CD14-positive monocyte (primary cell): Measurements from ENCODE around the gene NTM. TPM values are rescaled to one million over a fixed set of nuclear protein-coding genes. Genes with fewer than 3 reads are reported as not detected.

Experiments
- DNase-seq, 3 donors: peaks; one replicate each; pipeline ENCODE4 v3.0.0-alpha.2; 2011 to 2022
- H2AFZ ChIP-seq: 2 replicates; pipeline ENCODE4 v1.6.0; 2012; ENCODE audit warnings: mild to moderate bottlenecking, low read depth, low read length, inconsistent platforms; ENCODE audit not compliant: insufficient read depth, poor library complexity, severe bottlenecking
- H3K27ac ChIP-seq, 2 donors: 1 replicate in 1 of 2; 2 replicates in 1 of 2; pipeline ENCODE4 v1.5.1; 2012 to 2013; ENCODE audit warnings: low read length in 2 of 2, control low read depth in 1 of 2, inconsistent platforms in 1 of 2, low read depth in 1 of 2, mild to moderate bottlenecking in 1 of 2
- H3K27me3 ChIP-seq, 2 donors: one replicate each; pipeline versions ENCODE4 v1.6.0 to v1.6.1; 2011 to 2013; ENCODE audit warnings: low read length in 2 of 2; ENCODE audit not compliant: control insufficient read depth in 2 of 2, insufficient read depth in 2 of 2
- H3K36me3 ChIP-seq, 2 donors: replicated peaks in 1 of 2; 1 replicate in 1 of 2; 2 replicates in 1 of 2; pipeline versions ENCODE4 v1.5.1 to v1.6.1; 2012 to 2013; ENCODE audit warnings: low read length in 2 of 2, control low read depth in 1 of 2, inconsistent platforms in 1 of 2, mild to moderate bottlenecking in 1 of 2; ENCODE audit not compliant: insufficient read depth in 2 of 2, control insufficient read depth in 1 of 2
- H3K4me1 ChIP-seq, 2 donors: 1 replicate in 1 of 2; 2 replicates in 1 of 2; pipeline versions ENCODE4 v1.5.1 to v1.6.1; 2012 to 2013; ENCODE audit warnings: low read length in 2 of 2, control low read depth in 1 of 2, inconsistent platforms in 1 of 2, mild to moderate bottlenecking in 1 of 2, moderate library complexity in 1 of 2; ENCODE audit not compliant: insufficient read depth in 2 of 2, control insufficient read depth in 1 of 2
- H3K4me2 ChIP-seq: replicated peaks from 2 replicates; pipeline ENCODE3; 2012; ENCODE audit warnings: low read length, moderate library complexity, mild to moderate bottlenecking; ENCODE audit not compliant: poor library complexity, severe bottlenecking; ENCODE audit errors: extremely low read depth
- H3K4me3 ChIP-seq, 3 experiments: fragments of 200-600 bp in 1 of 3; sonication (generic) in 1 of 3; replicated peaks in 1 of 3; 1 replicate in 2 of 3; 2 replicates in 1 of 3; pipeline ENCODE4 v1.5.1; 2011 to 2013; ENCODE audit warnings: low read length in 3 of 3, mild to moderate bottlenecking in 3 of 3, control low read depth in 2 of 3, low read depth in 2 of 3, inconsistent platforms in 1 of 3, moderate library complexity in 1 of 3
- H3K79me2 ChIP-seq: 2 replicates; pipeline ENCODE4 v1.6.0; 2012; ENCODE audit warnings: mild to moderate bottlenecking, control low read depth, inconsistent platforms, low read length, moderate library complexity; ENCODE audit not compliant: insufficient read depth
- H3K9ac ChIP-seq: 2 replicates; pipeline ENCODE4 v1.6.0; 2017; ENCODE audit warnings: low read length, mild to moderate bottlenecking; ENCODE audit not compliant: insufficient read depth, poor library complexity, severe bottlenecking
- H3K9me3 ChIP-seq, 2 donors: replicated peaks in 1 of 2; 1 replicate in 1 of 2; 2 replicates in 1 of 2; pipeline versions ENCODE4 v1.5.1 to v1.6.1; 2012 to 2013; ENCODE audit warnings: low read length in 2 of 2, control low read depth in 1 of 2; ENCODE audit not compliant: control insufficient read depth in 1 of 2, insufficient read depth in 1 of 2
- H4K20me1 ChIP-seq: 2 replicates; pipeline ENCODE4 v1.6.0; 2012; ENCODE audit warnings: mild to moderate bottlenecking, low read length, control low read depth, moderate library complexity; ENCODE audit not compliant: insufficient read depth
- H3K27ac Mint-ChIP-seq, 7 donors: one replicate each; pipeline ENCODE4 v1.8.0; 2020; ENCODE audit warnings: mild to moderate bottlenecking in 7 of 7, mixed read lengths in 7 of 7, moderate library complexity in 6 of 7, inconsistent platforms in 2 of 7
- H3K27me3 Mint-ChIP-seq, 3 donors: one replicate each; pipeline ENCODE4 v1.8.0; 2021 to 2022; ENCODE audit warnings: low read depth in 3 of 3, mild to moderate bottlenecking in 3 of 3, mixed read lengths in 3 of 3, moderate library complexity in 3 of 3, inconsistent platforms in 1 of 3
- H3K36me3 Mint-ChIP-seq, 2 donors: one replicate each; pipeline ENCODE4 v1.8.0; 2020; ENCODE audit warnings: mixed read lengths in 2 of 2, inconsistent platforms in 1 of 2, mild to moderate bottlenecking in 1 of 2
- H3K4me1 Mint-ChIP-seq: one replicate; pipeline ENCODE4 v1.8.0; 2020; ENCODE audit warnings: mild to moderate bottlenecking, mixed read lengths
- H3K4me3 Mint-ChIP-seq, 2 donors: one replicate each; pipeline ENCODE4 v1.8.0; 2020; ENCODE audit warnings: mild to moderate bottlenecking in 2 of 2, mixed read lengths in 2 of 2, moderate library complexity in 1 of 2
- H3K9me3 Mint-ChIP-seq, 7 donors: one replicate each; pipeline ENCODE4 v1.8.0; 2020 to 2022; ENCODE audit warnings: mixed read lengths in 7 of 7, mild to moderate bottlenecking in 6 of 7, moderate library complexity in 6 of 7, inconsistent platforms in 2 of 7
- WGBS: methylation state at CpG from one replicate; pipeline ENCODE4 v1.1.5; 2013; ENCODE audit warnings: missing lambda C conversion rate; ENCODE audit not compliant: insufficient coverage; 5-methylcytosine and 5-hydroxymethylcytosine counted together
- intact Hi-C, 2 donors: fragments of 100-400 bp; cut with micrococcal nuclease; formaldehyde crosslinking; loops; one replicate each; pipeline versions ENCODE4 v1.15.0 to v1.15.1; 2023
- polyA plus RNA-seq, 3 donors: library from polyadenylated mRNA; depleted of rRNA in 1 of 3; unstranded in 2 of 3; stranded (reverse) in 1 of 3; fragments of 300-500 nt in 2 of 3; fragments of >200 nt in 1 of 3; fragmentation: Illumina TruSeq in 2 of 3; gene quantifications; 1 replicate in 2 of 3; 2 replicates in 1 of 3; pipeline ENCODE4 v1.2.3, GENCODE V29; 2012 to 2021
- TF ChIP-seq, protein P1 (sequence below): fragments of 200-600 bp; IDR thresholded peaks from one replicate; pipeline ENCODE4 v1.8.0; 2022; ENCODE audit warnings: antibody characterized with exemption, mild to moderate bottlenecking

NTM gene
- polyA plus RNA-seq, 3 donors: not detected

DNA sequence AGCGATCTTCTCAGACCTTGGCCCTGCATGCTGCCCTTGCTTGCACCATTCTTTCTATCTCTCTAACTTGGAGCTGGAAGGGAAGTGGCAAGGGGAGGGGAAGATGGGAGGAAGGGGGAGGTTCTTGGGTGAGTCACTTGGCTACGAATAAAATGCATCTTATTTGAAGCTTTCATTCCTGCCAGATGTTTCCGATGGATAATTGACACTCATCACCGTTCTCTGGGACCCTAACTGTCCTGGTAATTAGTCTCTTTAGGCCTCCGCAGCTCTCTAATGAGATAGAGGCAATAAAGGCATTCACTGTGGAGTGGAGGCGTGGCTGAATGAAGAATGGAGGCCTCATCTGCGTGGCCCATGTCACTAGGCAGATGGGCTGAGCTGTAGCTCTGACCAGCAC is 960.1 kb downstream of the NTM start:
- no peak overlapping the region for H3K4me2 ChIP-seq
- no peaks in the 10 kb centered on the region for H3K36me3 ChIP-seq
- Mint-ChIP-seq H3K9me3 (peaks cover 0 to 26% (median 3%) of the 10 kb centered on the region in 7 donors), H3K27me3 (peaks cover 0 to 4% (median 0%) of the 10 kb centered on the region in 3 donors), H3K27ac (no peak overlapping the region), H3K4me1 (no peaks in the 10 kb centered on the region), H3K36me3 (no peaks in the 10 kb centered on the region), H3K4me3 (no peak overlapping the region)
- intact Hi-C loops: no loop called here
- DNase-seq: no peak
- WGBS: 60% methylated on average over 6 of the region's 7 CpGs
- no peaks in the 10 kb centered on the region for H3K79me2 ChIP-seq
- no peak overlapping the region for H3K9ac ChIP-seq
- TF ChIP-seq, protein P1, sequence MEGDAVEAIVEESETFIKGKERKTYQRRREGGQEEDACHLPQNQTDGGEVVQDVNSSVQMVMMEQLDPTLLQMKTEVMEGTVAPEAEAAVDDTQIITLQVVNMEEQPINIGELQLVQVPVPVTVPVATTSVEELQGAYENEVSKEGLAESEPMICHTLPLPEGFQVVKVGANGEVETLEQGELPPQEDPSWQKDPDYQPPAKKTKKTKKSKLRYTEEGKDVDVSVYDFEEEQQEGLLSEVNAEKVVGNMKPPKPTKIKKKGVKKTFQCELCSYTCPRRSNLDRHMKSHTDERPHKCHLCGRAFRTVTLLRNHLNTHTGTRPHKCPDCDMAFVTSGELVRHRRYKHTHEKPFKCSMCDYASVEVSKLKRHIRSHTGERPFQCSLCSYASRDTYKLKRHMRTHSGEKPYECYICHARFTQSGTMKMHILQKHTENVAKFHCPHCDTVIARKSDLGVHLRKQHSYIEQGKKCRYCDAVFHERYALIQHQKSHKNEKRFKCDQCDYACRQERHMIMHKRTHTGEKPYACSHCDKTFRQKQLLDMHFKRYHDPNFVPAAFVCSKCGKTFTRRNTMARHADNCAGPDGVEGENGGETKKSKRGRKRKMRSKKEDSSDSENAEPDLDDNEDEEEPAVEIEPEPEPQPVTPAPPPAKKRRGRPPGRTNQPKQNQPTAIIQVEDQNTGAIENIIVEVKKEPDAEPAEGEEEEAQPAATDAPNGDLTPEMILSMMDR: no peak
- H3K4me1 ChIP-seq: no peaks in the 10 kb centered on the region
- H3K27me3 ChIP-seq: no peaks in the 10 kb centered on the region
- no peaks in the 10 kb centered on the region for H4K20me1 ChIP-seq
- H3K4me3 ChIP-seq: no peak overlapping the region
- no peaks in the 10 kb centered on the region for H3K9me3 ChIP-seq
- H2AFZ ChIP-seq: no peak overlapping the region
- H3K27ac ChIP-seq: no peak overlapping the region

DNA sequence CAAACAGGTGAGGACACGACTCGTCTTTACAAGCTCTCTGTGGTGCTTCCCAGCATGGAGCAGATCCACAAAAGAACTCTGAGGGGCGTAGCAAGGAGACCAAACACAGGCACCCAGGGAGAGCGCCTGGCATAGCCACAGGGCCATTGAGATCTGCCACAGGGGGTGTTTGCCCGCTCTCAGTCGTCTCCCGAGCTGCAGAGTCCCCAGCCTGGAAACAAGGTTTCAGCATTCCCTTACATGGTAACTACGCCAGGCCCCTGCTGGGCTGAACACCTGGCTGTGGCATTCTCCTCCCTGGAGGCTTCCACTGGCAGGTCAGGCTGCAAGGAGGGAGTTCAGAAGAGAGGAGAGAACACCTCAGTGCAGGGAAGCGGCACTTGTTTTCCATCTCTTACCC is 962.1 kb downstream of the NTM start:
- Mint-ChIP-seq H3K27me3 (peaks cover 0 to 4% (median 0%) of the 10 kb centered on the region in 3 donors), H3K4me1 (no peaks in the 10 kb centered on the region), H3K27ac (peak overlapping the region in 1 of 7 donors; percentile 76), H3K36me3 (no peaks in the 10 kb centered on the region), H3K4me3 (no peak overlapping the region), H3K9me3 (peaks cover 0 to 26% (median 3%) of the 10 kb centered on the region in 7 donors)
- Histone ChIP-seq H4K20me1 (no peaks in the 10 kb centered on the region), H3K27ac (no peak overlapping the region), H3K36me3 (no peaks in the 10 kb centered on the region), H2AFZ (no peak overlapping the region), H3K27me3 (no peaks in the 10 kb centered on the region), H3K4me1 (no peaks in the 10 kb centered on the region), H3K9ac (no peak overlapping the region), H3K9me3 (no peaks in the 10 kb centered on the region), H3K4me2 (no peak overlapping the region), H3K4me3 (no peak overlapping the region), H3K79me2 (no peaks in the 10 kb centered on the region)
- TF ChIP-seq, protein P1: no peak
- WGBS: 76% methylated on average over 7 of the region's 9 CpGs
- intact Hi-C loops: no loop called here
- DNase-seq: no peak
